Measurements from ENCODE around the gene MLPH.
A peak's percentile ranks its signal among the peaks of the same experiment; 100 is the strongest.

MLPH gene

DNA sequence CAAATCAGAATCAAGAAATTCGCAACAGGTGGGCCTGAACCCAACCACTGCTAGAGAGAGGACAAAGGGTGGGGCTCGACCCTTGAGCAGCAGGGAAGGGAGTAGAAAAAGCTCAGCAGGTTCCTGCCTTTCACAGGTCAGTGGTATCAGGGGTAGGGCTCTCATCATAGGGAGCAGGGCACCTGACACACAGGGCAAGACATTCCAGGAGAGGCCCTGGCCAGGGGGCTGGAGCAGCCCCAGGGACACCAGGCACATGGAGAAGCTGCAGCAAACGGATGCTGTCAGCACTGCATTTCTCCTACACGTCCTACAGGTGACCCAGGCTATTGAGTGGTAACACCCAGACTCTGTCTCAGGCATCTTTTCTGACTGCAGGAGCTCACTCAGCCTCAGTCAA lies 17.2 kb upstream of the MLPH start:
- TF ChIP-seq, protein P1, sequence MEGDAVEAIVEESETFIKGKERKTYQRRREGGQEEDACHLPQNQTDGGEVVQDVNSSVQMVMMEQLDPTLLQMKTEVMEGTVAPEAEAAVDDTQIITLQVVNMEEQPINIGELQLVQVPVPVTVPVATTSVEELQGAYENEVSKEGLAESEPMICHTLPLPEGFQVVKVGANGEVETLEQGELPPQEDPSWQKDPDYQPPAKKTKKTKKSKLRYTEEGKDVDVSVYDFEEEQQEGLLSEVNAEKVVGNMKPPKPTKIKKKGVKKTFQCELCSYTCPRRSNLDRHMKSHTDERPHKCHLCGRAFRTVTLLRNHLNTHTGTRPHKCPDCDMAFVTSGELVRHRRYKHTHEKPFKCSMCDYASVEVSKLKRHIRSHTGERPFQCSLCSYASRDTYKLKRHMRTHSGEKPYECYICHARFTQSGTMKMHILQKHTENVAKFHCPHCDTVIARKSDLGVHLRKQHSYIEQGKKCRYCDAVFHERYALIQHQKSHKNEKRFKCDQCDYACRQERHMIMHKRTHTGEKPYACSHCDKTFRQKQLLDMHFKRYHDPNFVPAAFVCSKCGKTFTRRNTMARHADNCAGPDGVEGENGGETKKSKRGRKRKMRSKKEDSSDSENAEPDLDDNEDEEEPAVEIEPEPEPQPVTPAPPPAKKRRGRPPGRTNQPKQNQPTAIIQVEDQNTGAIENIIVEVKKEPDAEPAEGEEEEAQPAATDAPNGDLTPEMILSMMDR (IDR thresholded peaks at IDR 0.05; ENCODE audit: low read depth, low read length): no peak
- H3K4me3 ChIP-seq (ENCODE audit: low read depth, low read length): no peak overlapping the region

DNA sequence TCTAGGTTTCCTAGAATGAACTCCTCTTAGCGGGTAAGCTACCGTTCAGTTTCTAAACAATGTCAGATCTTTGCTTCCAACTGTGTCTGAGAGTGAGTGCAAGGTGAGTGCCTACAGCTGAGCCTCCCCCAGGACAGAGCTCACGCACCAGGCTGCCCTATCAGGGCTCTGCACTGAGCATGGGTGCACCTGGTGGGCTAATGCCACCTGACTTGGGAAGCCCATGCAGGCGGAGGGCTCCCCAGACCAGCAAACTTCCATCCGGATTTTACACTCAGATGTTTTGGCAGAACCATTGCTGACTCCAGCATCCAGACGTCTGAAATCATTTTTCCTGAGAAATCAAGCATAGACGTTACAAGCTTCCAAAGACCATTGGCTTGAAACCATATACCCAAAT lies 16.1 kb upstream of the MLPH start:
- no peak overlapping the region for H3K4me3 ChIP-seq (ENCODE audit: low read depth, low read length)
- TF ChIP-seq, protein P1 (IDR thresholded peaks at IDR 0.05; ENCODE audit: low read depth, low read length): no peak

DNA sequence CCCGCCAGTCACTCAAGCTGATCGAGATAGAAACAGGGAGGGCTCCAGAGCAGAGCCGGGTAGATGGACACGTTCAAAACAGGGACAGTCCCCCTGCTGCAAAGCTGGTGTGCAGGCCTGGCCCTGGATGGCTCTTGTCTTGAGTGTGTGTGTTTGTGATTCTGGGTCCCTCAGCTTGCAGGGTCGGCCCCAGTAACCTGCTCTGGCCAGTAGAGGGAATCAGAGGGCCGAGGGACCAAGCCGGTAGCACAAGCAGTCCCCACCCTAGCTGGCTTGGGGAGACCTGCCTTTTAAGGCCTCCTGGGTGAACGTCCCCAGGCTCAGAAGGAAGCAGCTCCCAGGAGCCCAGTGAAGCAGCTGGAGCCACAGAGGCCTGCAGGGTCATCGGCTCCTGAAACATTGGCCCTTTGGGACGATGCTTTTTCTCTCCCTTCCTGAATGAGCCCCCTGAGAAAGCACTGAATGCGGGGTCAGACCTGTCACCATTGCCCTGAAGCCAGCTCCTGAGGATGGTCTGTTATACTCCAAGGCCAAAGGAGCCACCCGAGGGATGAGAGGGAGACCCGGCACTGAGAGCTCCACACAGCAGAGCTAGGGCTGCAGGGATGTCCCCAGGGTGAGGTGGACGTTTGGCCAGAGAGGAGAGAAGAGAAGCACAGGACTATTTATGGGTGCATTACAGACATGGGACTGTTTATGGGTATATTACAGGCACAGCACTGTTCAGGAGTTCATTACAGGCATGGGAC lies 15.4 kb upstream of the MLPH start:
- TF ChIP-seq, protein P1 (IDR thresholded peaks at IDR 0.05; ENCODE audit: low read depth, low read length): peak; percentile 41
- no peak overlapping the region for H3K4me3 ChIP-seq (ENCODE audit: low read depth, low read length)

- TF ChIP-seq, protein P1 (IDR thresholded peaks at IDR 0.05; ENCODE audit: low read depth, low read length): no peak
- H3K4me3 ChIP-seq (ENCODE audit: low read depth, low read length): no peak overlapping the region
Measured at GRCh38 chr2:237472187-237472712, 14.8 kb upstream of the MLPH start.

- TF ChIP-seq, protein P1 (IDR thresholded peaks at IDR 0.05; ENCODE audit: low read depth, low read length): no peak
- H3K4me3 ChIP-seq (ENCODE audit: low read depth, low read length): no peak overlapping the region
Measured at GRCh38 chr2:237472909-237473877, 13.9 kb upstream of the MLPH start.

DNA sequence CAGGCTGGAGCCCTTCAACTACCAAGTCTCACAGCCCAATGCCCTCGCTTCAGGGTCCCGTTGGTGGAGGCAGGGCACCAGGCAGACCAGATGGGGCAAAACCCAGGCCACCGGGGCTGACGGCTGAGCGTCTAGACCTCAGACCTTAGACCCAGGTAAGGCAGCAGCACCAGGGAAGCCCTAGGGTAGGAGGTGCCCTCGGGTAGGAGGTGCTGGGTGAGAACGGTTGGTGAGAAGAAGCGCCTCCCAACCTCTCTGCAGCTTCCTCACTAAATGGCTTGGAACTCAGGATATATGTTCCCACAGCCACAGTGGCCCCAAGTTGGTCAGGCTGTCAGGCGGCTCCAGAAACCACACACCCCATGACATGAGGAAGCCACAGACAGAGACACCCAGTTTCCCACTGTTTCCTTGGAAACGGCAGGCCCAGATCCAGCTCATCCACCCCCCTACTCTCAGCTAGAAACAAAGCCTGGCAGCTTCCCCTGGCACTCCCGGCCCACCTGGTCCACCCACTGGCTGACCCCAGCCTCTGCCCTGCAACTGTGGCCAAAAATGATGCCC lies 13.1 kb upstream of the MLPH start:
- TF ChIP-seq, protein P1 (IDR thresholded peaks at IDR 0.05; ENCODE audit: low read depth, low read length): no peak

More for the DNA sequence above, 13.1 kb upstream of the MLPH start:
- no peak overlapping the region for H3K4me3 ChIP-seq (ENCODE audit: low read depth, low read length)
